Cardiac muscle cell (in vitro differentiated cells and primary cell): ENCODE data around the gene IQGAP2. TPM values are rescaled to one million over a fixed set of nuclear protein-coding genes. Genes with fewer than 3 reads are reported as not detected.

Experiments used
- DNase-seq, 2 donors: peaks; one replicate each; pipeline versions ENCODE4 v3.0.0 to v3.0.0-alpha.2; 2010 to 2017; ENCODE audit warnings: low read depth in 1 of 2, low spot score in 1 of 2
- H3K27ac ChIP-seq: fragments of 200-600 bp; sonication (generic); 2 replicates; pipeline ENCODE4 v1.5.1; 2016
- H3K27me3 ChIP-seq: fragments of 200-600 bp; sonication (generic); 2 replicates; pipeline ENCODE4 v1.6.0; 2016; ENCODE audit warnings: control low read depth
- H3K36me3 ChIP-seq: fragments of 200-600 bp; sonication (generic); 2 replicates; pipeline ENCODE4 v1.5.1; 2016; ENCODE audit warnings: control low read depth
- H3K4me1 ChIP-seq: fragments of 200-600 bp; sonication (generic); 2 replicates; pipeline ENCODE4 v1.8.1; 2017; ENCODE audit warnings: low read depth, mild to moderate bottlenecking, mixed run types
- H3K4me3 ChIP-seq: fragments of 200-600 bp; sonication (generic); 2 replicates; pipeline ENCODE4 v1.5.1; 2016; ENCODE audit warnings: mild to moderate bottlenecking
- H3K9me3 ChIP-seq: fragments of 200-600 bp; sonication (generic); 2 replicates; pipeline ENCODE4 v1.5.1; 2017; ENCODE audit warnings: low read depth, mild to moderate bottlenecking, control low read depth
- CTCF ChIP-seq: IDR thresholded peaks from 2 replicates; pipeline ENCODE4 v1.5.1; 2012; ENCODE audit warnings: low read depth, mild to moderate bottlenecking, low read length
- polyA plus RNA-seq: library from polyadenylated mRNA; unstranded; fragments of >200 nt; fragmentation: Nextera tagmentation; extraction: Ambion mirVana; gene quantifications from 2 replicates; pipeline ENCODE4 v1.2.1, GENCODE V29; 2016
- total RNA-seq: library from RNA; depleted of rRNA; stranded (reverse); fragments of >200 nt; gene quantifications from 2 replicates; pipeline ENCODE4 v1.2.3, GENCODE V29; 2016

Gene IQGAP2
- total and polyA plus RNA-seq, 2 experiments from 2014 or later = 4.1 to 10.8 TPM

GRCh38 chr5:76497065-76497460, 94.0 kb downstream of the IQGAP2 start:
- Histone ChIP-seq H3K4me1 (no peaks in the 10 kb centered on the region), H3K27me3 (no peaks in the 10 kb centered on the region), H3K9me3 (no peaks in the 10 kb centered on the region), H3K27ac (no peak overlapping the region), H3K4me3 (no peak overlapping the region), H3K36me3 (no peaks in the 10 kb centered on the region)
- no peak for TF ChIP-seq CTCF
- DNase-seq = no peak

GRCh38 chr5:76497986-76498717, 95.1 kb downstream of the IQGAP2 start:
- no peak for TF ChIP-seq CTCF

GRCh38 chr5:76499507-76500161, 96.5 kb downstream of the IQGAP2 start:
- DNase-seq = no peak
- no peak for TF ChIP-seq CTCF
- H3K4me3 ChIP-seq = no peak overlapping the region
- no peaks in the 10 kb centered on the region for H3K36me3 ChIP-seq
- no peaks in the 10 kb centered on the region for H3K4me1 ChIP-seq
- no peaks in the 10 kb centered on the region for H3K9me3 ChIP-seq
- no peak overlapping the region for H3K27ac ChIP-seq
- no peaks in the 10 kb centered on the region for H3K27me3 ChIP-seq

More at GRCh38 chr5:76497986-76498717, 95.1 kb downstream of the IQGAP2 start:
- Histone ChIP-seq H3K4me1 (no peaks in the 10 kb centered on the region), H3K9me3 (no peaks in the 10 kb centered on the region), H3K27ac (no peak overlapping the region), H3K27me3 (no peaks in the 10 kb centered on the region), H3K36me3 (no peaks in the 10 kb centered on the region), H3K4me3 (no peak overlapping the region)
- no peak for DNase-seq

- no peaks in the 10 kb centered on the region for H3K36me3 ChIP-seq
- peak in 1 of 2 donors; percentile 10 for DNase-seq
- no peak for TF ChIP-seq CTCF
- no peaks in the 10 kb centered on the region for H3K9me3 ChIP-seq
- H3K27me3 ChIP-seq = no peaks in the 10 kb centered on the region
- no peak overlapping the region for H3K27ac ChIP-seq
- H3K4me3 ChIP-seq = no peak overlapping the region
- no peaks in the 10 kb centered on the region for H3K4me1 ChIP-seq
Observed at GRCh38 chr5:76500633-76501393, 97.7 kb downstream of the IQGAP2 start.

- Histone ChIP-seq H3K36me3 (no peaks in the 10 kb centered on the region), H3K9me3 (no peaks in the 10 kb centered on the region), H3K4me3 (no peak overlapping the region), H3K27me3 (no peaks in the 10 kb centered on the region), H3K4me1 (no peaks in the 10 kb centered on the region), H3K27ac (no peak overlapping the region)
- TF ChIP-seq CTCF = no peak
- no peak for DNase-seq
Observed at GRCh38 chr5:76503929-76504328, 100.8 kb downstream of the IQGAP2 start.
